Measurements from ENCODE around the gene HIF1A. TPM values are rescaled to one million over a fixed set of nuclear protein-coding genes. Genes with fewer than 3 reads are reported as not detected.

HIF1A gene
- total RNA-seq, 4 donors from 2014 or later: 50.0 to 137 (median 83.0) TPM

DNA sequence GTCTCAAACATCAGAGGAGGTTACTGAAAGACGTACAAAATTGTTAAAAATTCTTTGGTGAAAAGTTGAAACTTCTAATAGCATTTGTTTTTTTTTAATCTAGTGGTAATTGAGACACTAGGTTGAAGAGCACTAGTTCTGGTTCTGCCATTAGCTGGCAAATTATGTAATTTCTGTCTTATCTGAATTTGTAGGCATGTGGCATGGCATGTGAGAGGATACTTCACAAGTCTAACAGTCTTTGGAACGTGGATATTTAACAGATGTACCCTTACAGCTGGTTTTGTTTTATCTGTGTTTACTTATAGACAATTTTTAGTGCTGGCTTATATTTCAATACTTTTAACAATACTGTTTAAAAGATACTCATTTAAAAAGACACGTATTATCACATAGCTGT lies 72.9 kb downstream of the HIF1A start:
- no peaks in the 10 kb centered on the region for H3K27me3 ChIP-seq
- no peak for DNase-seq
- no peaks in the 10 kb centered on the region for H3K36me3 ChIP-seq
- no peak overlapping the region for H3K4me3 ChIP-seq
- no peaks in the 10 kb centered on the region for H3K9me3 ChIP-seq
- no peaks in the 10 kb centered on the region for H3K4me1 ChIP-seq
- H3K27ac ChIP-seq: no peak overlapping the region
- intact Hi-C loops (cut with DNase I; ENCODE audit: low total_unique reads): no loop called here
- no peak for TF ChIP-seq POLR2A (IDR thresholded peaks at IDR 0.05)
- TF ChIP-seq, protein P1, sequence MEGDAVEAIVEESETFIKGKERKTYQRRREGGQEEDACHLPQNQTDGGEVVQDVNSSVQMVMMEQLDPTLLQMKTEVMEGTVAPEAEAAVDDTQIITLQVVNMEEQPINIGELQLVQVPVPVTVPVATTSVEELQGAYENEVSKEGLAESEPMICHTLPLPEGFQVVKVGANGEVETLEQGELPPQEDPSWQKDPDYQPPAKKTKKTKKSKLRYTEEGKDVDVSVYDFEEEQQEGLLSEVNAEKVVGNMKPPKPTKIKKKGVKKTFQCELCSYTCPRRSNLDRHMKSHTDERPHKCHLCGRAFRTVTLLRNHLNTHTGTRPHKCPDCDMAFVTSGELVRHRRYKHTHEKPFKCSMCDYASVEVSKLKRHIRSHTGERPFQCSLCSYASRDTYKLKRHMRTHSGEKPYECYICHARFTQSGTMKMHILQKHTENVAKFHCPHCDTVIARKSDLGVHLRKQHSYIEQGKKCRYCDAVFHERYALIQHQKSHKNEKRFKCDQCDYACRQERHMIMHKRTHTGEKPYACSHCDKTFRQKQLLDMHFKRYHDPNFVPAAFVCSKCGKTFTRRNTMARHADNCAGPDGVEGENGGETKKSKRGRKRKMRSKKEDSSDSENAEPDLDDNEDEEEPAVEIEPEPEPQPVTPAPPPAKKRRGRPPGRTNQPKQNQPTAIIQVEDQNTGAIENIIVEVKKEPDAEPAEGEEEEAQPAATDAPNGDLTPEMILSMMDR (IDR thresholded peaks at IDR 0.05): no peak

DNA sequence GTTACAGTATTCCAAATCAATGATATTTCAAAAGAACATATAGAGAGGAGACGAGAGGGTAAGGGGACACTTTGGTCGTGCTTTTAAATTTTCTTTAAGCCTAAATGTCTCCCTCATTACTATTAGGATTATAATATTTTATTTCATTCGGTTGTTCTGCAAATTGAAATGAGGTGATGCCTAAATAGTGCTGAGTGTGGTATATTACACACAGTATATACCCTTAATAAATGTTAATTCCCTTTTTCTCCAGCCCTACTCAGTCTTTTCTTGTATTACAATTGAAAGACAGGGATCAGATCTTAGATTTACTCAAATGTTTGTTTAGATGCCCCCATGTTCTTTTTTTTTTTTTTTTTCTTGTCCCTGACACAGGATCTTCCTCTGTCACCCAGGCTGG lies 74.6 kb downstream of the HIF1A start:
- H3K27ac ChIP-seq: no peak overlapping the region
- DNase-seq: no peak
- H3K36me3 ChIP-seq: no peaks in the 10 kb centered on the region
- no peaks in the 10 kb centered on the region for H3K9me3 ChIP-seq
- intact Hi-C loops (cut with DNase I; ENCODE audit: low total_unique reads): no loop called here
- no peaks in the 10 kb centered on the region for H3K4me1 ChIP-seq
- H3K4me3 ChIP-seq: no peak overlapping the region
- H3K27me3 ChIP-seq: no peaks in the 10 kb centered on the region
- TF ChIP-seq, protein P1 (IDR thresholded peaks at IDR 0.05): no peak
- TF ChIP-seq POLR2A (IDR thresholded peaks at IDR 0.05): no peak

DNA sequence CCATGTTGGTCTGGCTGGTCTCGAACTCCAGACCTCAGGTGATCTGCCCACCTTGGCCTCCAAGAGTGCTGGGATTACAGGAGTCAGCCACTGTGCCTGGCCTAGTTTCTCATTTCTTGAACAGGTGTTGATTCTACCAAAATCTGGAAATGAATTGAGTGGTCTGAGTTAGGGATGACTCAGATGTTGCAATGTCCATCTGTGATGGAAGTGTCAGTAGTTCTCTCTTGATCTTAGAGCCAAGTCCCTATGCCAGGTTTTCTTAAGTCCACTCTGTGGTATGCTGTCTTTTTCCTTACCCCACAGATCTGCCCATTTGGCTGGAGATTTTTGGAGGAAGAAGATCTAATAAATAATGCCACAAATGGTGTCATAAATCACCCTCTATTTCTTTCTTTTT lies 79.5 kb downstream of the HIF1A start:
- H3K4me1 ChIP-seq: no peaks in the 10 kb centered on the region
- intact Hi-C loops (cut with DNase I; ENCODE audit: low total_unique reads): no loop called here
- no peaks in the 10 kb centered on the region for H3K9me3 ChIP-seq
- no peaks in the 10 kb centered on the region for H3K27me3 ChIP-seq
- H3K27ac ChIP-seq: no peak overlapping the region
- no peaks in the 10 kb centered on the region for H3K36me3 ChIP-seq
- TF ChIP-seq, protein P1 (IDR thresholded peaks at IDR 0.05): no peak
- TF ChIP-seq POLR2A (IDR thresholded peaks at IDR 0.05): no peak
- no peak for DNase-seq
- no peak overlapping the region for H3K4me3 ChIP-seq

DNA sequence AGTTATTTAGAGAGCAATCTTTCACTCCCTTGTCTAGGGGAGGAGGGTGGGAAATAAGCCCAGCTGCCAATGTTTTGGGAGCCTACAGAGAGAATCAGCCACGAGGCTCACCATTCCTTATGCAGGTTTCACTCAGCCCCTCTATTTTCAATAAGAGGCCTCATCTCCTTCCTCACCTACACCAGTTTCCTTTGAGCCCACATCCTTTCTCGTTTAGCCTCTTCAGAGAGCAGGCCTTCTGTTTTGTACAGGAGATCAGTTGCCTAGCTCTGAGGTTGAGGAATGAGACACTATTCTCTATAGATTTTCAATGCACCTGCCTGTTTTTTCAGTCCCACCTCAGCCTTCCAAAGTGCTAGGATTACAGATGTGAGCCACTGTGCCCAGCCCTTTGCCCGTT lies 84.8 kb downstream of the HIF1A start:
- H3K27ac ChIP-seq: no peak overlapping the region
- H3K4me3 ChIP-seq: no peak overlapping the region
- H3K27me3 ChIP-seq: no peaks in the 10 kb centered on the region
- no peaks in the 10 kb centered on the region for H3K9me3 ChIP-seq
- no peak for DNase-seq
- intact Hi-C loops (cut with DNase I; ENCODE audit: low total_unique reads): no loop called here
- H3K36me3 ChIP-seq: no peaks in the 10 kb centered on the region
- no peaks in the 10 kb centered on the region for H3K4me1 ChIP-seq
- no peak for TF ChIP-seq POLR2A (IDR thresholded peaks at IDR 0.05)
- TF ChIP-seq, protein P1 (IDR thresholded peaks at IDR 0.05): no peak

DNA sequence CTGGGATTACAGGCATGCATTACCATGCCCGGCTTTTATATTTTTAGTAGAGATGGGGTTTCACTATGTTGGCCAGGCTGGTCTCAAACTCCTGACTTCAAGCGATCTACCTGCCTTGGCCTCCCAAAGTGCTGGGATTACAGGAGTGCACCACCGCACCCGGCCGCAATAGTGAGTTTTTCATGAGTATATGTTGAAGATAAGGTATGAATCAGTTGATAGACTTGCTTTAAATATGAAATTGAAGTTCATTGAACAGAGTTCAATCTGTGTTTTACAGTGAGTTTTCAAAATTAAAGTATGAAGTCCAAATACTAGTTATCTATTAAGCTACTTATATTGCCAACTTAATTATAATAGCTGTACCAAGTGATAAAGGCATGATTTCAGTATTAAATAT lies 102.0 kb downstream of the HIF1A start:
- Histone ChIP-seq H3K4me1 (no peaks in the 10 kb centered on the region), H3K4me3 (no peak overlapping the region), H3K36me3 (no peaks in the 10 kb centered on the region), H3K9me3 (no peaks in the 10 kb centered on the region), H3K27me3 (no peaks in the 10 kb centered on the region), H3K27ac (no peak overlapping the region)
- no peak for DNase-seq
- TF ChIP-seq, protein P1 (IDR thresholded peaks at IDR 0.05): no peak
- no peak for TF ChIP-seq POLR2A (IDR thresholded peaks at IDR 0.05)
- intact Hi-C loops (cut with DNase I; ENCODE audit: low total_unique reads): no loop called here

Other genes starting within 250 kb of the HIF1A start
- gene SNAPC1, start 66.9 kb downstream of the HIF1A start, total RNA-seq: 10 to 100 TPM in 2 of 4 donors, 1 to 10 TPM in 2; 7.0 to 16.4 (median 11.6) TPM
- 1 to 10 TPM in 2 of 4 donors, under 1 TPM in 1, not detected in 1; 0.59 to 5.8 (median 1.6) TPM for gene SYT16, start 117.2 kb downstream of the HIF1A start, total RNA-seq

All from uterus (tissue), 4 donors.